ENCODE results near the gene TIMM13.

TIMM13 gene

GRCh38 chr19:2381148-2381820 lies 46.1 kb downstream of the TIMM13 start:
- no peak for DNase-seq (ENCODE audit: low read depth)

- no peak for DNase-seq (ENCODE audit: low read depth)
Measured at GRCh38 chr19:2380567-2380966, 46.8 kb downstream of the TIMM13 start.

GRCh38 chr19:2376784-2377519 lies 50.4 kb downstream of the TIMM13 start:
- no peak for DNase-seq (ENCODE audit: low read depth)

Data from activated T-helper 9 cell treated with anti-CD3 and anti-CD28 coated beads, Interleukin-2, amount 50 U/mL, for 16 hours (primary cell).